ENCODE results near the gene SKI. TPM values are rescaled to one million over a fixed set of nuclear protein-coding genes. Genes with fewer than 3 reads are reported as not detected.

SKI gene
- total RNA-seq, 1 experiment from 2014 or later, result 89.5 TPM

DNA sequence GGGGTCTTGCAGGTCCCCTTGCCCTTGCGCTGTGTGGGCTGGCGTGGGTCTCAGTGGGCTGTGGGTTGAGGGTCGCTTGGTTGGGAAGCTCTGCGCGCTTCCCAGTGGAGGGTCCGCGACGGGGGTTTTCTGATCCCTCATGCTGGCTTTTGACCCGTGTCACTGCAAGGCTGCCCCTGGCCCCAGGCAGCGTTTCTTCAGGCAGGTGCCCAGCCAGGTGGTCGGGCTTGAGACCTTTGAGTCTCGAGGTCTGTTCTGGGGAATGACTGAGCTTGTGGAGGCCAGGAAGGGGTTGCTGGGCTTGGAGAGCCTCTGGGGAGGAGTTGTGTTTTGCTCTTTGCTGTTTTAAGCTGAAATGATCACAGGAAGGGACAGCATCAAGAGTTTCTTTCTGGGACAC lies 5.3 kb downstream of the SKI start:
- Histone ChIP-seq H3K9me3 (ENCODE audit: control insufficient read depth, low read depth, low read length) (no peaks in the 10 kb centered on the region), H2BK15ac (ENCODE audit: low read depth, low read length) (no peak overlapping the region), H4K5ac (ENCODE audit: insufficient read length, low read depth, low read length) (no peak overlapping the region), H3K56ac (ENCODE audit: insufficient read length, low read depth, low read length) (no peak overlapping the region), H4K91ac (ENCODE audit: insufficient read length, low read depth, low read length) (no peak overlapping the region), H4K20me1 (ENCODE audit: control insufficient read depth, insufficient read depth, insufficient read length) (no peaks in the 10 kb centered on the region), H2BK120ac (ENCODE audit: low read depth, low read length, poor library complexity, severe bottlenecking) (no peak overlapping the region), H2AFZ (ENCODE audit: low read length) (no peak overlapping the region), H3K27ac (ENCODE audit: insufficient read length, low read depth, low read length) (no peak overlapping the region), H4K8ac (replicated peaks; ENCODE audit: insufficient read length, low read depth, low read length) (no peak overlapping the region), H2BK12ac (ENCODE audit: insufficient read length, low read depth, low read length) (no peak overlapping the region), H3K18ac (ENCODE audit: insufficient read length, low read depth, low read length) (no peak overlapping the region), H3K79me2 (ENCODE audit: insufficient read depth, low read length) (peaks cover 88% of the 10 kb centered on the region; the same call in 1 of the 2 replicates), H2AK5ac (ENCODE audit: insufficient read length, low read length) (no peak overlapping the region), H3K27me3 (ENCODE audit: insufficient read depth, low read length) (no peaks in the 10 kb centered on the region), H2BK20ac (ENCODE audit: low read depth, low read length, poor library complexity, severe bottlenecking) (no peak overlapping the region), H3K9ac (ENCODE audit: extremely low read depth, insufficient read length, low read length) (no peak overlapping the region), H2BK5ac (ENCODE audit: insufficient read length, low read length) (no peak overlapping the region), H3K23ac (ENCODE audit: insufficient read length, low read depth, low read length) (no peak overlapping the region), H3K23me2 (ENCODE audit: insufficient read length, low read depth, low read length, poor library complexity, severe bottlenecking) (peaks cover 26% of the 10 kb centered on the region), H3T11ph (ENCODE audit: low read length) (no peak overlapping the region), H3K79me1 (ENCODE audit: insufficient read depth, low read depth, low read length, poor library complexity, severe bottlenecking) (peaks cover 17% of the 10 kb centered on the region), H3K14ac (ENCODE audit: insufficient read depth, low read length) (no peak overlapping the region), H3K4me1 (ENCODE audit: insufficient read depth, low read length) (no peaks in the 10 kb centered on the region; the same call in 1 of the 2 replicates), H3K4me2 (ENCODE audit: insufficient read depth, insufficient read length, low read length) (no peak overlapping the region), H3K4ac (ENCODE audit: low read depth, low read length) (no peak overlapping the region)
- peak overlapping the region in 2 of 3 experiments; percentile 83 to 84; a peak in 4 of 7 replicates for H3K27ac Mint-ChIP-seq
- TF ChIP-seq CTCF (conservative IDR thresholded peaks at IDR 0.05), result no peak
- peaks cover 55 to 65% of the 10 kb centered on the region in 2 experiments for H3K4me1 Mint-ChIP-seq
- peaks cover 6 to 27% (median 10%) of the 10 kb centered on the region in 3 experiments; a peak in 5 of 7 replicates for H3K36me3 Mint-ChIP-seq (ENCODE audit: insufficient read depth in 1 of 3, low read depth in 3 of 3)
- peak; percentile 28 for DNase-seq
- WGBS (ENCODE audit: extremely low coverage, insufficient read length, low lambda C conversion rate), result no CpG with 5 or more reads among the region's 12 CpGs
- no peaks in the 10 kb centered on the region for H3K9me3 Mint-ChIP-seq
- H3K4me3 Mint-ChIP-seq, result peak overlapping the region; percentile 8 to 23; a peak in 3 of 5 replicates
- H3K27me3 Mint-ChIP-seq (ENCODE audit: low read depth), result peaks cover 3% of the 10 kb centered on the region; the same call in 1 of the 2 replicates
